GM10266 (cell line): ENCODE data around the gene PIN1.

Experiments
- DNase-seq: peaks from one replicate; pipeline ENCODE4 v3.0.0; 2012; ENCODE audit errors: extremely low spot score
- CTCF ChIP-seq: IDR thresholded peaks from 2 replicates; pipeline ENCODE4 v1.5.1; 2012; ENCODE audit warnings: mild to moderate bottlenecking, low read depth; ENCODE audit not compliant: control insufficient read depth, insufficient read depth; ENCODE audit errors: missing control alignments

PIN1 gene

GRCh38 chr19:9883231-9883758 is 48.2 kb downstream of the PIN1 start:
- no peak for TF ChIP-seq CTCF
- DNase-seq, result no peak

GRCh38 chr19:9883764-9884163 is 48.6 kb downstream of the PIN1 start:
- no peak for DNase-seq
- TF ChIP-seq CTCF, result no peak

- TF ChIP-seq CTCF, result no peak
- DNase-seq, result no peak
These were observed 50.0 kb downstream of the PIN1 start for GRCh38 chr19:9885077-9885552.

- TF ChIP-seq CTCF, result no peak
- DNase-seq, result no peak
These were observed 56.7 kb downstream of the PIN1 start for GRCh38 chr19:9891609-9892373.
